G401 (cell line): Measurements from ENCODE around the gene ETFDH. TPM values are rescaled to one million over a fixed set of nuclear protein-coding genes. Genes with fewer than 3 reads are reported as not detected.
"Not testable (repeated sequence)": the region's sequence is repeated elsewhere in the genome, so short reads cannot be mapped to it uniquely, and the experiment has no call there.

ENCODE experiments used
- DNase-seq: peaks from one replicate; pipeline ENCODE4 v3.0.0-alpha.2; 2015; ENCODE audit warnings: low spot score
- in situ Hi-C: cut with HindIII; loops from 2 replicates; pipeline ENCODE4 v1.10.0; 2016; ENCODE audit warnings: low sequenced_read_pairs, mixed read lengths
- total RNA-seq: library from RNA; depleted of rRNA; stranded (reverse); fragments of >200 nt; shearing (Covaris generic); gene quantifications from 2 replicates; pipeline ENCODE4 v1.2.3, GENCODE V29; 2014; rRNA removed

Gene ETFDH
- 10.5 and 17.1 TPM in 2 replicates for total RNA-seq

- peak; percentile 100 for DNase-seq
- in situ Hi-C loops = no loop called here
These were observed at the start of gene ETFDH for GRCh38 chr4:158671915-158672806. Gene ETFDH, plus strand, starts transcription at chr4:158672296. Its CDS starts 161 bp downstream, at chr4:158672457.

GRCh38 chr4:158624889-158625478, 47.1 kb upstream of the ETFDH start:
- DNase-seq = peak; percentile 63
- in situ Hi-C loops = no loop called here

GRCh38 chr4:158625544-158625943, 46.6 kb upstream of the ETFDH start:
- in situ Hi-C loops = no loop called here

GRCh38 chr4:158630893-158631292, 41.2 kb upstream of the ETFDH start:
- DNase-seq = no peak
- in situ Hi-C loops = no loop called here

More at GRCh38 chr4:158625544-158625943, 46.6 kb upstream of the ETFDH start:
- DNase-seq = no peak

- no peak for DNase-seq
- in situ Hi-C loops = no loop called here
These were observed 35.5 kb upstream of the ETFDH start for GRCh38 chr4:158636619-158637018.

- DNase-seq = no peak
- in situ Hi-C loops = no loop called here
These were observed 27.7 kb upstream of the ETFDH start for GRCh38 chr4:158644356-158644755.

GRCh38 chr4:158644760-158645159, 27.3 kb upstream of the ETFDH start:
- no peak for DNase-seq

GRCh38 chr4:158649111-158649680, 22.9 kb upstream of the ETFDH start:
- DNase-seq = no peak
- in situ Hi-C loops = no loop called here

More at GRCh38 chr4:158644760-158645159, 27.3 kb upstream of the ETFDH start:
- in situ Hi-C loops = no loop called here

GRCh38 chr4:158652920-158653319, 19.2 kb upstream of the ETFDH start:
- no peak for DNase-seq
- in situ Hi-C loops = no loop called here

- no peak for DNase-seq
- in situ Hi-C loops = no loop called here
These were observed 15.7 kb upstream of the ETFDH start for GRCh38 chr4:158656439-158656838.

GRCh38 chr4:158657291-158657690, 14.8 kb upstream of the ETFDH start:
- in situ Hi-C loops = no loop called here
- no peak for DNase-seq

- DNase-seq, in situ Hi-C loops: not testable (repeated sequence)
These were observed 8.8 kb upstream of the ETFDH start for GRCh38 chr4:158663255-158663654.

GRCh38 chr4:158663707-158664625, 8.1 kb upstream of the ETFDH start:
- in situ Hi-C loops, DNase-seq: not testable (repeated sequence)

GRCh38 chr4:158664806-158665205, 7.3 kb upstream of the ETFDH start:
- DNase-seq = no peak
- in situ Hi-C loops = no loop called here

GRCh38 chr4:158666892-158667291, 5.2 kb upstream of the ETFDH start:
- in situ Hi-C loops = no loop called here
- no peak for DNase-seq

GRCh38 chr4:158667651-158668198, 4.4 kb upstream of the ETFDH start:
- no peak for DNase-seq
- in situ Hi-C loops = no loop called here

- no peak for DNase-seq
- in situ Hi-C loops = no loop called here
These were observed 2.8 kb upstream of the ETFDH start for GRCh38 chr4:158669310-158669709.

- peak; percentile 56 for DNase-seq
- in situ Hi-C loops = no loop called here
These were observed 976 bp upstream of the ETFDH start for GRCh38 chr4:158670975-158671664.

GRCh38 chr4:158671665-158671914, 506 bp upstream of the ETFDH start, which contains the start of gene C4orf46:
Gene C4orf46, minus strand, starts transcription at chr4:158671887. Its CDS starts 86 bp downstream, at chr4:158671801.
- in situ Hi-C loops = no loop called here
- no peak for DNase-seq
